Retina (tissue), 1 donor: ENCODE data around the gene C7.
A peak's percentile ranks its signal among the peaks of the same experiment; 100 is the strongest.
"Not testable (repeated sequence)": the region's sequence is repeated elsewhere in the genome, so short reads cannot be mapped to it uniquely, and the experiment has no call there.

Experiments used
- DNase-seq: peaks from one replicate; pipeline ENCODE4 v3.0.0-alpha.2; 2016

Gene C7

DNA sequence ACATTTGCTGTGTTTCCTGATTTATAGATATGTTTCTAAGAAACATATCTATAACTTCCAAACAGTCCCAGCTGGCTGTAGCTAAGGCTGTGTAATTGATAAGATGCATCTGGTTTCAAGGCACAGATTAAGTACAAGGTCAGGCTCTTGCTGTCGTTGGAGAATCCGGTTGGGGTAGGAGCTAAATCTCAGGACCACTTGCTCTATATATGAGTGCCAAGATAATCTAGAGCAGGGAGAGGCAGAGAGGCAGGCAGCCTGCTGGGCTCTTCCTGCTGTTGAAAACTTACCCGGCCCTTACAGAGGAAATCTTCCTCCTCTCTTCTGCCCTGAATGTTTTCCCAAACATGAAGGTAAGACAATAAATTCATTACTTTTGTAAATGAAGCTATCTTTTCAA, at the start of gene C7:
TSS of gene C7 (plus strand) at position 234 of the 400 bp plus-strand sequence. CDS start at position 348, 114 bp downstream.
- no peak for DNase-seq

DNA sequence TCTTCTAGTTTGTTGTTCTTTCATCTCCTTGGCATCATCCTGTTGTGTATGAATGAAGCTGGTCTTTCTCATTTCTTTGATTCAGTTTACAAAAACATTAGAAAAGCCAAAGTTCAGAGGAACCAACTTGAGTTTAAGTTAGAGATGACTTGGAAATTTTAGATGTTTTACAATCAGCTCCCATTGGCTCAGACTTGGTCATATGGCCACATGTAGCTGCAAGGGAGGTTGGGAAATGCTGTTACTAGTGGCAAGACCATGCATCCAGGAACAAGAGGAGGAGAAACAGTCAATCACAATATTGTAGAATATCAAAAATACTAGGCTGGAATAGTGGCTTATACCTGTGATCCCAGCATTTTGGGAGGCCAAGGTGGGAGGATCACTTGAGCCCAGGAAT, 48.6 kb upstream of the C7 start:
- no peak for DNase-seq

DNA sequence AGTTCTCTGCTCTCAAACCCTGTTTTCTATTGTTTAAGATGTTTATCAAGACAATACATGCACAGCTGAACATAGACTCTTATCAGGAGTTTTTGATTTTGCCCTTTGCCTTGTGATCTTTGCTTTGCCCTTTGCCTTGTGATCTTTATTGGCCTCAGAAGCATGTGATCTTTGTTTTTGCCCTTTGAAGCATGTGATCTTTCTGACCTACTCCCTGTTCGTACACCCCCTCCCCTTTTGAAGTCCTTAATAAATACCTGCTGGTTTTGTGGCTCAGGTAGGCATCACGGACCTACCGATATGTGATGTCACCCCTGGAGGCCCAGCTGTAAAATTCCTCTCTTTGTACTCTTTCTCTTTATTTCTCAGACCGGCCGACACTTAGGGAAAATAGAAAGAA, 44.3 kb upstream of the C7 start:
- not testable (repeated sequence) for DNase-seq

DNA sequence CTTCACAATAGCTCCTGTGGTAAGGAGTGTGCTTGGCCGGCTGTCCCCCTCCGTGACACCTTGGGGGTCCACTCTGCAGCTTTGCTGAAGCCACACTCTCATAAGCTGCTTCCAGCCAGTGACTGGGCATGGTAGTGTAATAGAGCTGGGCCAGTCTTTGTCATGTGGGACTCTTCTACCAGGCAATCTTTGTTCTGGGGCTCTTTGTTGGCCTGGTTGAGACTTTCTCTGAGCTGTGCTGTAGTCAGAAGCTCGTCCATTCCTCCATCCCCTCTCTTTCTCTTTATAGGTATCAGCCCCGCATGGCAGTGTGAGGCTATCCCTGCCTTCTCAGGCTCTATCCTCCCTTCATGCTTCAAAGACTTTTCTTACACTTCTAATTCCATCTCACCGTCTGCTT, 42.5 kb upstream of the C7 start:
- DNase-seq, result no peak

DNA sequence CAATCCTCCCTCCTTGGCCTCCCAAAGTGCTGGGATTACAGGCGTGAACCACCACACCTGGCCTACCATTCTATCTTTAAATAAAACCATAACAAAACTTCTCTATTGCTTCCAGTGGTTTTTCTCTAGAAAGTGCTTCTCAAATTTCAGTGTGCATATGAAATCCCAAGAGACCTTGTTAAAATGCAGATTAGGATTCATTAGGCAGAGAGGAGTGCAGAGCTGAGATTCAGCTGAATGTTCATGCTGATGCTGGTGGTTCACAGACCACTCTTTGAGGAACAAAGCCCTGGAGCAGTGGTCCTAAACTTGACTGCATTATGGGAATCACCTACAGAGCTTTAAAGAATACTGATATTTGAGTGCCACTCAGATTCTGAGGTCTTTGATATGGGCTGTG, 39.9 kb upstream of the C7 start:
- DNase-seq, result no peak

DNA sequence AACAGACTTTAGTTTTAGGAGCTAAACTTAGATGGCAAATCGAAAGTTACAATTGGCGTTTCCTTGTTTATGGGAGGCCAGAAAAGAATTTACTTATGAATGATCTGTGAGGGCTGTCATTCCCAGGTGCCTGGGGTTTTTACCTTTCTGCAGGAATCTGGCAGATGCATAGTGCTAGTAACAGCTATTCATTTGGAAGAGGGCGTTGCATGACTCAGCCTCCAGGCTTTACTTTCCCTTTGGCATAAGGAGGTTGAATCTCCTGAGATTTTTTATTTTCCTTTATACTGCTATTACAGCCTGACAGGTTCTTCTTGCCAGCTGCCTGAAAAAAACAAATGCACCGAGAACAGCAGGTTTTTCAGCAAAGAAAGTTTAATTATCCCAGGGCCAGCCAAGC, 38.1 kb upstream of the C7 start:
- DNase-seq, result no peak

DNA sequence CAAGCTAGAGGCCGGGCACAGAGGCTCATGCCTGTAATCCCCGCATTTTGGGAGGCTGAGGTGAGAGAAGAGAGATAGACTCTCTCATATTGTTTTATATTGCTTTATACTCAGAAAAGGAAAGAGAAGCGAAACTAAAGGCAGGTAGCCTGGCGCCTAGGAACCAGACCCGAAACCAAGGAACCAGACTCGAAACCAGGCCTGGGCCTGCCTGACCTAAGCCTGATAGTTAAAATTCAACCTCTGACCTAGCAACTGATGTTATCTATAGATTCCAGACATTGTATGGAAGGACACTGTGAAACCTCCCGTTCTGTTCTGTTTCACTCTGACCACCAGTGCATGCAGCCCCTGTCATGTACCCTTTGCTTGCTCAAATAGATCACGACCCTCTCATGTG, 37.0 kb upstream of the C7 start:
- not testable (repeated sequence) for DNase-seq

DNA sequence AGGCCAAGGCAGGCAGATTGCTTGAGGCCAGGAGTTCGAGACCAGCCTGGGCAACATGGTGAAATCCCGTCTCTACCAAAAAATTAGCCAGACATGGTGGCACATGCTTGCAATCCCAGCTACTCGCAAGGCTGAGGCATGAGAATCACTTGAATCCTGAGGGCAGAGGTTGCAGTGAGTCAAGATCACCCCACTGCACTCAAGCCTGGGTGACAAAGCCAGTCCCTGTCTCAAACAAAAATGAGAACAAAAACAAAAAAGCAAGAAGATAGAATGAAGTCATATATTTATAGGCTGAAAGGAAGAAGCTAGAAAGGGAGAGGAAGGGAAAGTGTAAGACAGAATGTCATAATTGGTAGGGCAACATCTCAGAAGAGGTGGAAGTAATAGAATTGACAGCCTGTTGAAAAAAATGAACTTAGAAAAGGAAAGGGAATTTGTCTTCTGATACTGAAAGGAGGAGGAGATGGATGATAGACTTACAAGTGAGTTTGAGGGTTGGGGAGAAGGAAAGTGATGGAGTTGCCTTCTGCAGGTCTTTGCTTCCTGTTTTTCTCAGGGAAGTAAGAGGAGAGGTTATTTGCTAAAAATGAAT, 35.9 kb upstream of the C7 start:
- DNase-seq, result no peak

DNA sequence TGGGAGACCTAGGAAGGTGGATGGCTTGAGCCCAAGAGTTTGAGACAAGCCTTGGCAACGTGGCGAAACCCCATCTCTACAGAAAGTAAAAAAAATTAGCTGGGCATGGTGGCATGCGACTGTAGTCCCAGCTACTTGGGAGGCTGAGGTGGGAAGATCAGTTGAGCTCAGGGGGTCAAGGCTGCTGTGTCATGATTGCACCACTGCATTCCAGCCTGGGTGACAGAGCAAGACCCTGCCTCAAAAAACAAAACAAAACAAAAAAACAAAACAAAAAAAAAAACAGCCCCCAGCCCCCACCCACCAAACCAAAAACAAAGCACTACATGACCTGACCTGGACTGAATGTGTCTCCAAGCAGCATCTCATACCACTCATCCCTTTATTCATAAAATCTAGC, 33.3 kb upstream of the C7 start:
- no peak for DNase-seq

DNA sequence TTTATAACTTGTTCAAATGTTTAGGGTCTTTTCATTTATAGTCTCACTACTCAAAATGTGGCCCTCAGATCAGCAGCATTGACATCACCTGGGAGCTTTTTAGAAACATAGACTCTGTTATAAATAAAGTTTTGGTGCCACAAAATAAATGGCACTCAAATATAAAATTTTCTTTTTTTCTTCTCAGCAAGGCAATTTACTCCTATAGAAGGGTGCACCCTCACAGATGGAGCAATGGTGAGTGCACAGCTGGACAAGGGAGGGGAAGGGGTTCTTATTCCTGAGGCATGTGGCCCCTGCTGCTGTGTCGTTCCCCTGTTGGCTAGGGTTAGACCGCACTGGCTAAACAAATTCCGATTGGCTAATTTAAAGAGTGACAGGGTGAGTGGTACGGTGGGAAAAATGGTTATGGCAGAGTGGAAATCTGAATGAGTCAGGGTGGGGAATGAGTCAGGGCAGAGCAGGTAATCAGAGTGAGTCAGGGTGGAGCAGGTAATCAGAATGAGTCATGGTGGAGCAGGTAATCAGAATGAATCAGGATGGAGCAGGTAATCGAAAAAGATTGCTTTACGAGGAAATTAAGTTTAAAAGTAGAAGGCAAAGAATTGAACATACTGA, 31.8 kb upstream of the C7 start:
- DNase-seq, result no peak

DNA sequence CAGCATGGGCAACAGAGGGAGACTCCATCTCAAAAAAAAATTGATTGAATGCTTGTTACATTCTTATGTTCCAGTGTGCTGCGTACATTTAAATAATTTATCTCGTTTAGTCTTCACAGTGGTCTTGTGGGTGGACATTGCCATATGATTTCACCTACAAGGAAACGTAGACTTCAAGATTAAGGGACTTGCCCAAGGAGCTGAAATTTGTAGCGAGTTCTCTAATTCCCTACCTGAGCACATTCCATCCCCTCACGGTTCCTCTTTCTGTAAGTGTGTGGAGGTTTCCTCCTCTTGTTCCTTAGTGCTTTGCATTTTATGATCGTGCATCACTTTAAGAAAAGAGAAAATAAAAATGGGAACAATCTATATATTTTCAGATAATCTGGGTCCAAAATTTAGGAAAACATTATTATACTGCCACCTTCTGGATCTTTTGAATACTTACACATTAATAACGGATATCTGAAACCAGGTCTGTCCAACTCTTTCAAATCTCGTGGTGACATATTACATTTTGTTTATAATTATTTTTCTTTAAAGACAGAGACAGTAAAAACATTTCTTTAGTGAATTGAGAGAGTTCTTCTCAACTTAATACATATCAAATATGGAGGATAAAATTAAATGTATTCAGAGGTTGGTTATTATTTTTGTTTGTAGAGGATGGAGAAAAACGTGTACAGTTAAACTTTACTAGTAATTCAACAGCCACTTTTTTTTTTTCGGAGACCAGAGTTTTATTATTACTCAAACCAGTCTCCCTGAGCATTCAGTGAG, 29.9 kb upstream of the C7 start:
- peak; percentile 16 for DNase-seq

DNA sequence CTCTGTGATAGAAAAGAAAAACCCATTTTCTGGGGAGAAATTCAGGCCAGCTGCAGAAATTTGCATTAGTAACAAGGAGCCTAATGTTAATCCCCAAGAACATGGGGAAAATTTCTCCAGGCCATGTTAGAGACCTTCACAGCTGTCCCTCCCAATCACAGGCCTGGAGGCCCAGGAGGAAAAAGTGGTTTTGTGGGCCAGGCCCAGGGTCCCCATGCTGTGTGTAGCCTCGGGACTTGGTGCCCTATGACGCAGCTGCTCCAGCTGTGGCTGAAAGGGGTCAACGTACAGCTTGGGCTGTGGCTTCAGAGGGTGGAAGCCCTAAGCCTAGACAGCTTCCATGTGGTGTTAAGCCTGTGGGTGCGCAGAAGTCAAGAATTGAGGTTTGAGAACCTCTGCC, 27.0 kb upstream of the C7 start:
- DNase-seq, result no peak

DNA sequence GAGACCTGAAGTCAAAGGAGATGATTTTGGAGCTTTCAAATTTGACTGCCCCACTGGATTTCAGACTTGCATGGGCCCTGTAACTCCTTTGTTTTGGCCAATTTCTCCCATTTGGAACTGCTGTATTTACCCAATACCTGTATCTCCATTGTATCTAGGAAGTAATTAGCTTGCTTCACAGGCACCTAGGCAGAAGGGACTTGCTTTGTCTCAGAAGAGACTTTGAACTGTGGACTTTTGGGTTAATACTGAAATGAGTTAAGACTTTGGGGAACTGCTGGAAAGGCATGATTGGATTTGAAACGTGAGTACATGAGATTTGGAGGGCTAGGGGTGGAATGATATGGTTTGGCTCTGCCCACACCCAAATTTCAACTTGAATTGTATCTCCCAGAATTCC, 26.2 kb upstream of the C7 start:
- DNase-seq, result not testable (repeated sequence)

DNA sequence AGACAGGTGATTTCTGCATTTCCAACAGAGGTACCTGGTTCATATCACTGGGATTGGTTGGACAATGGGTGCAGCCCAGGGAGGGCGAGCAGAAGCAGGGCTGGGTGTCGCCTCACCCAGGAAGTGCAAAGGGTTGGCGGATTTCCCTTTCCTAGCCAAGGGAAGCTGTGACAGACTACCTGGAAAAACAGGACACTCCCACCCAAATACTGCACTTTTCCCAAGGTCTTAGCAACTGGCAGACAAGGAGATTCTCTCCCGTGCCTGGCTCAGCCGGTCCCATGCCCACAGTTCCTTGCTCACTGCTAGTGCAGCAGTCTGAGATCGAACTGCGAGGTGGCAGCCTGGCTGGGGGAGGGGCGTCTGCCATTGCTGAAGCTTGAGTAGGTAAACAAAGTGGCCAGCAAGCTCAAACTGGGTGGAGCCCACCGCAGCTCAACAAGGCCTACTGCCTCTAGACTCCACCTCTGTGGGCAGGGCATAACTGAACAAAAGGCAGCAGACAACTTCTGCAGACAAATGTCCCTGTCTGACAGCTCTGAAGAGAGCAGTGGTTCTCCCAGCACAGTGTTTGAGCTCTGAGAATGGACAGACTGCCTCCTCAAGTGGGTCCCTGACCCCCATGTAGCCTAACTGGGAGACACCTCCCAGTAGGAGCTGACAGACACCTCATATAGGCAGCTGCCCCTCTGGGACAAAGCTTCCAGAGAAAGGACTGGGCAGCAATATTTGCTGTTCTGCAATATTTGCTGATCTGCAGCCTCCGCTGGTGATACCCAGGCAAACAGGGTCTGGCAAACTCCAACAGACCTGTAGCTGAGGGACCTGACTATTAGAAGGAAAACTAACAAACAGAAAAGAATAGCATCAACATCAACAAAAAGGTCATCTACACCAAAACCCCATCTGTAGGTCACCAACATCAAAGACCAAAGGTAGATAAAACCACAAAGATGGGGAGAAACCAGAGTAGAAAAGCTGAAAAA, 13.6 kb upstream of the C7 start:
- not testable (repeated sequence) for DNase-seq

DNA sequence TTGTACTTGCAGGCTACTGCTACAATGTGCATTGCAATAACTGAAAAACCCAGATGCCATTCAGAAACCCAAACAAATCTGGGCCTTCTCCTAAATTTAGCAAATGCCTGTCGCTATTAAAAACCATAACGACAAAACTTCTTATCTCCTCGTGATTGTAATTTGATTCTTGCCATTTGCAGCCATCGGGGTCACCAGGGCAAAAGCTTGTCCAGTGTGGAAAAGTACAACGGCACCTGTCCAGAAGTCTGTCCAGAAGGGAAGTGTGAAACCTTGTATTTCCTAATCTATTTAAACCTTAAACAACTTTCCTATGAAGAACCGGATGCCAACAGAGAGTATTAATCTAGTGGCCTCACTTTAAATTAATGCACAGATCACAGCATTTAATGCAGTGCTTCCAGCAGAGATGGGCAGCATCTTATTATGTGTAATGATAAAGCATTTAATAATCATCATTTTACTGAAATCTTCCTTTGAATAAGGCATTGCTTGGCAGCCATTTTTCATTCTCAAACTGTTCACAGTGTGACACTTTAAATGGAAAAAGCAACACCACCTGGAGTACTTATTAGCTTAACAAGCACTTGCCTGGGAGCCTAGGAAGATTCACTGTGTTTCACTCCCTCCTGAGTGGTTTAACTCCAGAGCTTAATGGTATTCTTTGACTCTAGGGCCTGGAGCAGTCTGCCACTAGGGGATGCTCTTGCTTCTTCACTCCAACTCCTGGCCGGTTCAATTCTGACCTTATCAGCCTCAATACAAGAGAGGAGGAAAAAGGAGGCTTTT, 4.9 kb upstream of the C7 start:
- peak; percentile 66 for DNase-seq

DNA sequence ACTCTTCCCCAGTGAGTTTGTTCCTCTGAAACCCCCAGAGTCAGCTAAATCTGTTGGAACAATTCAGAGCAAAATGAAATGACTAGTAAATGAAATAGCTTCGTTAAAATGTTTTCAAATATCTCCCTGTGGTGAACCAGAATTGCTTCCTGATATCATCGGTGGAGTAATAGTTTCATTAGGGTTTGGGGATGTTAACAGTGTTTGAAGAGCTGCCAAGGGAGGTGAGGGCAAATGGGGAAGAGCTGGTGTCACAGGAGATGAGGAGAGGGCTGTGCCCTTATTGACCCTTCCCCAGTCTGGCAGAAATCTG, 4.3 kb upstream of the C7 start:
- no peak for DNase-seq

DNA sequence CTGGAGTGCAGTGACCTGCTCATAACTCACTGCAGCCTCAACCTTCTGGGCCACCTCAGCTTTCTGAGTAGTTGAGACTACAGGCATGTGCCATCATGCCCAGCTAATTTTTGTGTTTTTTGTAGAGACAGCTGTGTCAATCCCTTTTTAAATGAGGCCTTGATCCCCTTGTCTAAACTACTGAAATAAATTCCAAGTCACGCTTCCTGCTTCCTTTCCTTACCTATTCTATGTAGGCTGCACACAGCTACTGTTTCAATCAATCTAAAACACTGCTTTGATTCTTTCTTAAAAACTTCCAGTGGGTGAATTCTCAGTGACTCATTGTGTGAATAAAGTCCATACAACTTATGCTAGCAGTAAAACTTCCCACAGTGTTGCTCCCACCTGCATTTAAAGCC, 2.9 kb upstream of the C7 start:
- DNase-seq, result no peak

DNA sequence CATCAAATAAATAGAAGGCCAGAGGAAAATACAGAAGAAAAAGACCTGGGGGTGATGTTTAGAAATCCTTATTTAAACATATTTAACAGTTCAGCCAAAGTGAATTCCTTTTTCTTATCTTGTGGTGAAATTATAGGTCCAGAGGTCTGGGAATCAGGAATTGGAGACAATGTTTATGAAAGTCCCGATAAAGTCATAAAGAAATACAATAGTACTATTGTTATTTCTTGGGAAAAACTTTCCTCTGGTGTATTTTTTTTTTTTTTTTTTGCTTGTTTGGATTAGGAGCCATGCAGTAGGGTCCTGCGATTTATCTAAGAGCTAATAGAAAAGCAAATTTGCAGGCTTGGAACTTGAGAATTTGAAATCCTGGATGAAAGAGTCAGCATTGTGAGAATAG, 426 bp downstream of the C7 start:
- no peak for DNase-seq

DNA sequence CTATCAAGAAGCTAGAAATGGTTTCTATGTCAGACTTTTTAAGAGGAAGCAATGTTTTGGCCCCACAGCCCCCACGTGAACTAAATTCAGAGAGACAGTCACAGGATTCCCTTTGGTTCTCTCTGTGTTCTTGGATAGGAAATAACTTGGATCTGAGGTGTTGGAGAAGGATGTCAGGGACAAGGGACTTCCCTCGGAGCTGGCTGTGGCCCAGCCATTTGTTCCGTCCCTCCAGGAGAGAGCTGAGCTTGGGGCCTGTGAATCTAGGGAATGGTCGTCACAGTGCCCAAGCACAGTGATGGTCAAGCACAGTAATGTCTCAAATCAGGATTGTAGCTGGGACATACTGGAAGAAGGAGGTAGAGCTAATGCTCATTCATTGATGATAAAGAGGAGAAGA, 2.0 kb downstream of the C7 start:
- no peak for DNase-seq

DNA sequence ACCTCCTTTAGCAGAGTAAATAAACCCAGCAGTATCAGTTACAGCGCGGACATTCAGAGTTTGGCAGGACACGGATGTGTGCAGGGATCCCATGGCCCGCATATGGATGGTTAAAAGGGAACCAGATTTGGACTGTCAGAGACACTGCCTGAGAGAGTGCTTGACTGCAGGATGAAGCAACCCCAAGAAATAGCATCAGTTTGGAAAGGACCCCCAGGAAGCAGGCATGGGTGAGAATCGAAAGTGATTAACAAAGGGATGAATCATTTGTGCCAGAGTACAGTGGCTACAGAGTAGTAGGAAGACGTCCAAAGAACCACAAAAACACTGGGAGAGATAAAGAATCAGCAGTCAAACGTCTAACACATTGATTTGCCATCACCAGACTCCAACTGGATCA, 5.5 kb downstream of the C7 start:
- DNase-seq, result no peak

DNA sequence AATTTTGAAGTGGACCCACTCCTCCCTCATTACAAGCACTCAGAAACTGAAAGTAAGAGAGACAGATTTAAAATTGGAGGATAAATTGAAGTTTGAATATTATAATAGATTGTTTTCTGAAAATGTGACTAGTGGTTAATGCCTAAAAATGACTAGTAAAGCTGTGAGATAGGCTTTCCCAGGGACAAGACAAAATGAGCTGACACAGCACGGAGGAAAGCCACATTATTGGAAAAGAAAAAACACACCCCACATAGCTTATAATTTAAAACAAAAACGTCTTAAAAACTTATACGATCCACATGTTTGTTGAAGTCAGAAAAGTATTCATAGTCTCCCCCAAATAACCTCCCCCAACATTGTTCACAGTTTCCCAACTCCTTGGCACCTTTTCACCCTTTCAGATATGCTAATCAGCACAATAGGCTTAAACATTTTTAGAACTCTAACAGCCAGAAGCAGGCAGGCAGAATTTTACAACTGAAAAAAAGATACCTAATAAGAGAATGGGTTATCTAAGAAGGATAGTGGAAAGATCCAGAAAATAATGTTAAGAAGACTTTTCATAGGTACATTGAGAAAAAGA, 6.1 kb downstream of the C7 start:
- DNase-seq, result no peak

DNA sequence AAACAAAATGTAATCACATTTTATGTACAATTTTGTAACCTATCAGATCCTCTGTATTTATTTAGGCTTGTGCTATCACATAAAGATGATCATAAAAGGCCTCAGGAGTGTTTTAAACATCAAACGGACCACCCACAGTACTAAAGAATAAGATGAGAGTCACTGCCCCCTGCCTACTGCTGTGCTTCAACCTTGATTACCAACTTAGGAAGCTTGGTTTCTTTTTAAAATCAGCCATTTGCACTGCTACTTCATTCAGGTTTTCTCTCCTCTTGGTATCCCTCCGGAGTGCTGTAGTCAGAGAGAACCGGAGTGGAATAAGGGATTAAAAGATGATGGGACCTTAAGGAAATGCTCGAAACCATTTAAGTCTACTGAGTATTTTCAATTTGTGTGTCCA, 6.9 kb downstream of the C7 start:
- no peak for DNase-seq
